GM06990 (cell line): Measurements from ENCODE around the gene HIBCH.
A peak's percentile ranks its signal among the peaks of the same experiment; 100 is the strongest.

Experiments used
- DNase-seq: peaks from one replicate; pipeline ENCODE4 v3.0.0-alpha.2; 2011; ENCODE audit not compliant: insufficient read length; ENCODE audit errors: extremely low read depth
- H3K27me3 ChIP-seq: replicated peaks from 2 replicates; pipeline ENCODE4 v1.6.0; 2011; ENCODE audit warnings: low read length; ENCODE audit not compliant: control insufficient read depth, insufficient read depth
- H3K36me3 ChIP-seq: 2 replicates; pipeline ENCODE4 v1.5.1; 2011; ENCODE audit warnings: low read length; ENCODE audit not compliant: control insufficient read depth, insufficient read depth
- H3K4me3 ChIP-seq: replicated peaks from 2 replicates; pipeline ENCODE4 v1.5.1; 2011; ENCODE audit warnings: low read depth, mild to moderate bottlenecking, control low read depth, low read length
- CTCF ChIP-seq: IDR thresholded peaks from 2 replicates; pipeline ENCODE4 v1.5.1; 2011; ENCODE audit warnings: low read length, control low read depth, mild to moderate bottlenecking, inconsistent platforms; ENCODE audit not compliant: insufficient read depth, poor library complexity, severe bottlenecking

The HIBCH gene

GRCh38 chr2:190180313-190181122 lies 139.1 kb downstream of the HIBCH start:
- no peaks in the 10 kb centered on the region for H3K27me3 ChIP-seq
- peak; percentile 85 for DNase-seq
- TF ChIP-seq CTCF = no peak

GRCh38 chr2:190179754-190180312 lies 139.8 kb downstream of the HIBCH start:
- peak; percentile 86 for TF ChIP-seq CTCF
- Histone ChIP-seq H3K27me3 (no peaks in the 10 kb centered on the region), H3K36me3 (no peaks in the 10 kb centered on the region), H3K4me3 (peak overlapping the region; percentile 80)
- DNase-seq = peak; percentile 18

More at GRCh38 chr2:190180313-190181122, 139.1 kb downstream of the HIBCH start:
- Histone ChIP-seq H3K4me3 (peak overlapping the region; percentile 80), H3K36me3 (no peaks in the 10 kb centered on the region)

DNA sequence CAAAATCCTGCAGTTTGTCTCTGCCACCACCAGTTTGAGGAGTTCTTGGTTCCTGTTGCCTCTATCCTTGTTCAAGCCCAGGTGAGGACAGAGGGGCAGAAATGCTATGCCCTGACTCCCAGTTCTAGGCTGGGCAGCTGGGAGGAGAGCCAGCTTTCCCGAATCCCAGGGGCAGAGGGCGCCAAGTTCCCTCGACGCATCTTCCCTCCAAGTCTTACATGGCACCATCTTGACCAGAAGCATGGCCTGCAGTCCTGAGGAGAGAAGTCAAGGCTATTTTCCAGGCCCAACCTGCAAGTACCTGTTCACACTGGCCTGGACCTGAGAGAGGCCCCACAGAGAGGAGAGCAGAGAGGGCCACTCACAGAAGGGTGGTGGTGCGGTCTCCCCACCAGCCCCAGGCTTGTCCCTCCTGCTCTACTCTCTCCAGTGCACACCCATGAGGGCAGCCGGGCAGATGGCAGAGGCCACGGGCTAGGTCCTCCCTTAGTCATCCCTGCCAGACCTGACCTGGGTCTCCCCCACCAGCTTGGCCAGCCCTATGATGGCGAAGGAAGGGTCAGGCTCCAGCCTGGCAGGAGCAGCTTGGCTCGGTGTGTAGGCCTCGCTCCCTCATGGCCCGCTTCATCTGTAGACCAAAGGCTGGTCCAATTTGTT lies 141.4 kb downstream of the HIBCH start:
- TF ChIP-seq CTCF = no peak
- Histone ChIP-seq H3K4me3 (no peak overlapping the region), H3K27me3 (no peaks in the 10 kb centered on the region), H3K36me3 (no peaks in the 10 kb centered on the region)
- no peak for DNase-seq

DNA sequence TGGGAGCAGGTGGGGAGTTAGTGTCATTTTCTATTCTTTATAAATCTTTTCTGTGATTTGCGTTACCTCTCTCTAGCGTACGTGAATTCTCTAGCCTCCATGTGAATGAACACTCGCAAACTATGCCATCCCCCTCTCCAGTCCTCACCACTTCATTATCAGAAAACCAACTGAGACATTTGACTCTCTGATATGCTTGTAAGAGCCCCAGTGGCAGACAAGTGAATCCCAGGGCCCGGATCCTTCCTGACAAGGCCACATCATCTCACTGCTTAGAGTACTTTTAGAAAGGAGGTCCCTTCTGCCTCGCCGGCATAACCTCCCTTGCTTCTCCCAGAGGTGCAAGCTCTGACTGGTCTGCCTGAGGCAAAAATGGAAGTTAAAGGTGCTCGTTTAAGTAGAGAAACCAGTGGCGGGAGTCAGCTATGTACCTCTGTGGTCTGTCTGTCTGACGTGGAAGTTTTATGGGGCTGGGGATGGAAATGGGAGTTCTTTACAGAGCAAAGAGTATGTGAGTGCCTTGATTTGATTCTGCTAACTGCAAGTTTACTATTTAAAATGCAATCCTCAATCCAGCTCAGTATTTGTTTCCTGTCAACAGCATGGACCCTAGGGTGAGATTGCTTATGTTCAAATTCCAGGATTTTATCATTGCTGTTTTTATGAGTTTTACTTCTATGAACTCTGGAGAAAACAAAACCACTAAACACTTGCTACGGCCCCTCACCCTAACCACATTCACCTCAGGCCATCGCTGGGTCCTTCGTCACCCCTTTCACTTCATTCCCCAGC lies 142.2 kb downstream of the HIBCH start:
- no peak for TF ChIP-seq CTCF
- DNase-seq = no peak
- Histone ChIP-seq H3K27me3 (no peaks in the 10 kb centered on the region), H3K36me3 (no peaks in the 10 kb centered on the region), H3K4me3 (no peak overlapping the region)

- H3K27me3 ChIP-seq = no peaks in the 10 kb centered on the region
- no peak overlapping the region for H3K4me3 ChIP-seq
- no peak for TF ChIP-seq CTCF
- H3K36me3 ChIP-seq = no peaks in the 10 kb centered on the region
- no peak for DNase-seq
Observed at GRCh38 chr2:190173392-190173791, 146.2 kb downstream of the HIBCH start.
